GM23248 (cell line): ENCODE measurements around the gene BRF1.

Experiments
- EZH2 ChIP-seq: fragments of 200-600 bp; sonication (generic); IDR thresholded peaks from 2 replicates; pipeline ENCODE4 v1.6.1; 2018; ENCODE audit warnings: antibody characterized with exemption, mild to moderate bottlenecking; ENCODE audit not compliant: insufficient read depth, poor library complexity, severe bottlenecking
- EZH2phosphoT487 ChIP-seq: fragments of 200-600 bp; sonication (generic); IDR thresholded peaks from 2 replicates; pipeline ENCODE4 v1.6.1; 2018; ENCODE audit warnings: antibody characterized with exemption, moderate library complexity, mild to moderate bottlenecking, low read depth; ENCODE audit not compliant: insufficient read depth

DNA sequence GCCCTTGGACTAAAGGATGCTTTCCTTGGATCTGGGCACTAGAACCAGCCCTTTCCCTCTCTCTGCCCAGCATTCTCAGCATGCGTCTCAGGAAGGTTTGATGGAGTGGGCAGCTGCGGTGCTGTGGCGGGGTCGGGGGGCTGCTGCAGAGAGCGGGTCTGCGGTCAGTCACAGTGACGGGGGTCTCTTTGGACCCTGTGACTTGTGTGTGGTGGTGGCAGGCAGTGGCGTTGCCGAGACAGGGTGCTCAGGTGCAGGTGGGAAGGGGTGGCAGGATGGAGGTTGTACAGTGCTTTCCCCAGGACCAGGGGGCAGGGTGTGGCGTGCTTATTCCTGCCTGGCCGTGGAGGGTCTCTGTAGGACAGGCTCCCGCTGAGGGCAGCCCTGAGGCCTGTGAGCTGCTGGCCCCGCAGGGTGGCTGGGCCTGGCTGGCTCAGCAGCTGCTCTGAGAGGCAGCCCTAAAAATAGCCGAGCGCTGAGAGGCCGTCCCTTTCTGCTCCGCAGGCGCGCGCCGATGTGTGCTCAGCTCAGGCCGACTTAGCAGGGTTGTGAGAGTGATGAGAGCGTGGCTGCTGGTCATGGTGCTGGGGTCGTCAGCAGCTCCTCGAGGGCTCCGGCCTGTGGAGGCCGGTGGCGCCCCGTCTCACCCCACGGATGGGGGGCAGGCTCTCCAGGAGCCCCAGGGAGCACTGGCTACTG, 23.4 kb upstream of the BRF1 start:
- TF ChIP-seq EZH2 (no peak), EZH2phosphoT487 (no peak)
